Activated CD8-positive, alpha-beta memory T cell treated with anti-CD3 and anti-CD28 coated beads for 4 hours (primary cell): ENCODE results near the gene C1D.
"Not testable (repeated sequence)": the region's sequence is repeated elsewhere in the genome, so short reads cannot be mapped to it uniquely, and the experiment has no call there.

Experiments used
- DNase-seq, 2 donors: peaks; one replicate each; pipeline ENCODE4 v3.0.0-alpha.2; 2020; ENCODE audit warnings: low read depth in 2 of 2

The C1D gene

GRCh38 chr2:68062680-68063387, at the start of gene C1D:
Gene C1D (minus strand): TSS chr2:68063004. CDS start chr2:68047310, 15,694 bp downstream.
- DNase-seq, result peak; percentile 84 to 85

- no peak for DNase-seq
These were observed 47.3 kb upstream of the C1D start for GRCh38 chr2:68110102-68110501.

GRCh38 chr2:68108120-68108519, 45.3 kb upstream of the C1D start:
- DNase-seq, result no peak

GRCh38 chr2:68107475-68107874, 44.7 kb upstream of the C1D start:
- no peak for DNase-seq

- no peak for DNase-seq
These were observed 41.5 kb upstream of the C1D start for GRCh38 chr2:68104111-68104835.

GRCh38 chr2:68103709-68104055, 40.9 kb upstream of the C1D start:
- DNase-seq, result no peak

- no peak for DNase-seq
These were observed 40.4 kb upstream of the C1D start for GRCh38 chr2:68103030-68103708.

- DNase-seq, result no peak
These were observed 37.4 kb upstream of the C1D start for GRCh38 chr2:68100189-68100588.

GRCh38 chr2:68099260-68099659, 36.5 kb upstream of the C1D start:
- no peak for DNase-seq

- no peak for DNase-seq
These were observed 35.5 kb upstream of the C1D start for GRCh38 chr2:68098291-68098797.

- no peak for DNase-seq
These were observed 31.3 kb upstream of the C1D start for GRCh38 chr2:68094111-68094510.

GRCh38 chr2:68093634-68094033, 30.8 kb upstream of the C1D start:
- no peak for DNase-seq

GRCh38 chr2:68091439-68092034, 28.7 kb upstream of the C1D start:
- DNase-seq, result no peak

GRCh38 chr2:68089961-68090360, 27.2 kb upstream of the C1D start:
- no peak for DNase-seq

- DNase-seq, result no peak
These were observed 26.1 kb upstream of the C1D start for GRCh38 chr2:68088940-68089339.

GRCh38 chr2:68086166-68086565, 23.4 kb upstream of the C1D start:
- no peak for DNase-seq

GRCh38 chr2:68083346-68083745, 20.5 kb upstream of the C1D start:
- DNase-seq, result no peak

- no peak for DNase-seq
These were observed 11.2 kb upstream of the C1D start for GRCh38 chr2:68074050-68074449.

- DNase-seq, result not testable (repeated sequence)
These were observed 1.2 kb upstream of the C1D start for GRCh38 chr2:68063797-68064646.

- no peak for DNase-seq
These were observed 2.2 kb downstream of the C1D start for GRCh38 chr2:68060652-68061051.

GRCh38 chr2:68059784-68060525, 2.8 kb downstream of the C1D start:
- DNase-seq, result no peak
